MM.1S (cell line): ENCODE results near the gene CR1L.

Source experiments
- DNase-seq: peaks from one replicate; pipeline ENCODE4 v3.0.0-alpha.2; 2015
- H2AFZ ChIP-seq: fragments of 300-600 bp; sonication (generic); 2 replicates; pipeline ENCODE4 v1.6.0; 2016; ENCODE audit warnings: antibody characterized with exemption, low read length
- H3F3A ChIP-seq: fragments of 300-600 bp; sonication (generic); 2 replicates; pipeline ENCODE4 v1.6.1; 2016; ENCODE audit warnings: mild to moderate bottlenecking, antibody characterized with exemption, low read length, moderate library complexity, mixed read lengths; ENCODE audit not compliant: insufficient read depth
- H3K27ac ChIP-seq: fragments of 300-600 bp; sonication (generic); 2 replicates; pipeline ENCODE4 v1.5.1; 2016; ENCODE audit warnings: mild to moderate bottlenecking, low read length
- H3K27me3 ChIP-seq: fragments of 300-600 bp; sonication (generic); replicated peaks from 2 replicates; pipeline ENCODE4 v1.6.0; 2016; ENCODE audit warnings: low read length; ENCODE audit not compliant: insufficient read depth
- H3K36me3 ChIP-seq: fragments of 300-600 bp; sonication (generic); replicated peaks from 2 replicates; pipeline ENCODE4 v1.6.1; 2016; ENCODE audit warnings: mild to moderate bottlenecking, low read length, mixed read lengths; ENCODE audit not compliant: insufficient read depth
- H3K4me1 ChIP-seq: fragments of 300-600 bp; sonication (generic); 2 replicates; pipeline ENCODE4 v1.6.1; 2016; ENCODE audit warnings: low read length, mixed read lengths
- H3K4me2 ChIP-seq: fragments of 300-600 bp; sonication (generic); 2 replicates; pipeline ENCODE4 v1.6.0; 2016; ENCODE audit warnings: low read depth, low read length
- H3K4me3 ChIP-seq: fragments of 300-600 bp; sonication (generic); 2 replicates; pipeline ENCODE4 v1.5.1; 2016; ENCODE audit warnings: low read length, mixed read lengths
- H3K79me2 ChIP-seq: fragments of 300-600 bp; sonication (generic); 2 replicates; pipeline ENCODE4 v1.6.1; 2016; ENCODE audit warnings: mixed run types, low read length, mixed read lengths
- H3K9ac ChIP-seq: fragments of 300-600 bp; sonication (generic); 2 replicates; pipeline ENCODE4 v1.6.1; 2016; ENCODE audit warnings: low read length, mixed read lengths
- H3K9me2 ChIP-seq: fragments of 300-600 bp; sonication (generic); replicated peaks from 2 replicates; pipeline ENCODE4 v1.6.1; 2016; ENCODE audit warnings: mild to moderate bottlenecking, low read length, mixed read lengths; ENCODE audit not compliant: insufficient read depth
- H3K9me3 ChIP-seq: fragments of 300-600 bp; sonication (generic); replicated peaks from 2 replicates; pipeline ENCODE4 v1.6.1; 2016; ENCODE audit warnings: mild to moderate bottlenecking, low read length, mixed read lengths; ENCODE audit not compliant: insufficient read depth
- H4K20me1 ChIP-seq: fragments of 300-600 bp; sonication (generic); 2 replicates; pipeline ENCODE4 v1.6.1; 2016; ENCODE audit warnings: mild to moderate bottlenecking, low read length, moderate library complexity, mixed read lengths; ENCODE audit not compliant: insufficient read depth
- EZH2 ChIP-seq: fragments of 300-600 bp; sonication (generic); optimal IDR thresholded peaks from 2 replicates; pipeline ENCODE3; 2017; ENCODE audit warnings: low read depth, mild to moderate bottlenecking, antibody characterized with exemption, low read length, mixed read lengths
- EZH2phosphoT487 ChIP-seq: fragments of 300-600 bp; sonication (generic); IDR thresholded peaks from 2 replicates; pipeline ENCODE4 v1.6.1; 2018; ENCODE audit warnings: antibody characterized with exemption, low read length
- TF ChIP-seq, protein P1 (sequence below): fragments of 300-600 bp; sonication (generic); IDR thresholded peaks from 2 replicates; pipeline ENCODE4 v1.5.1; 2016; ENCODE audit warnings: antibody characterized with exemption, low read length, mixed read lengths

CR1L gene

DNA sequence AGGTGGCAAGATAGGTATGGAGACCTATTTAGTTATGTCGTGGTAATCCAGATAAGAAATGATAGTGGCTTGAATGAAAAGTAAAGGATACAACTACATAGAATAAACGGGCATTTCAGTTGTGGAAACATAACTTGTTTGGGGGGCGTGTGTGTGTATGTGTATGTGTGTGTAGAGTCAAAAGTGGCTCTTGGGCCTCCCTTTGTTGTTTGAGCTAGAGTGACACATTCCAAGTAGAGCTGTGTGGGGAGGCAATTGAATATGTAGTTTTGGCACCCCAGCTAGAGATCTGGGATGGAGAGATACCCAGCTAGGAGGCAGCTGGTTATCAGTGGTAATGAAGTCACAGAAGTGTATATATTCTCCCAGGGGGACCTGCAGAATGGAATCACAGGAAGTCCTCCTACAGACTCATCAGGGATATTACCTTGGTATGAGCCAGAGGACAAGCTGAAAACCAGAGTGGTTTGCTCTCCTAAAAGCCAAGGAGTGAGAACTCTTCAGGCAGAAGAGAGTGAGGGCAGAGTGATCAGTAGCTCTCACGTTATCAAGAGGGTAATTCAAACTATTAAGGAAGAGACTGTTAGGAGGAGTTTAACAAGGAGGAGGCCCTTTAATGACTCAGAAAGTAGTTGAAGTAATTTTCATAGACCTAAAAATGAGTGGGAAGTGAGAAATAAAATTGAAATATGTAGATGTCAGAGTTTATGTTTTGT, 5.1 kb downstream of the CR1L start:
- Histone ChIP-seq H3K27ac (no peak overlapping the region), H3K9me3 (no peaks in the 10 kb centered on the region), H3K79me2 (no peaks in the 10 kb centered on the region), H2AFZ (no peak overlapping the region), H3K27me3 (no peaks in the 10 kb centered on the region), H3F3A (no peaks in the 10 kb centered on the region), H3K4me3 (no peak overlapping the region), H4K20me1 (no peaks in the 10 kb centered on the region), H3K36me3 (no peaks in the 10 kb centered on the region), H3K4me2 (no peak overlapping the region), H3K4me1 (no peaks in the 10 kb centered on the region), H3K9me2 (no peaks in the 10 kb centered on the region), H3K9ac (no peak overlapping the region)
- no peak for TF ChIP-seq EZH2phosphoT487
- no peak for DNase-seq

DNA sequence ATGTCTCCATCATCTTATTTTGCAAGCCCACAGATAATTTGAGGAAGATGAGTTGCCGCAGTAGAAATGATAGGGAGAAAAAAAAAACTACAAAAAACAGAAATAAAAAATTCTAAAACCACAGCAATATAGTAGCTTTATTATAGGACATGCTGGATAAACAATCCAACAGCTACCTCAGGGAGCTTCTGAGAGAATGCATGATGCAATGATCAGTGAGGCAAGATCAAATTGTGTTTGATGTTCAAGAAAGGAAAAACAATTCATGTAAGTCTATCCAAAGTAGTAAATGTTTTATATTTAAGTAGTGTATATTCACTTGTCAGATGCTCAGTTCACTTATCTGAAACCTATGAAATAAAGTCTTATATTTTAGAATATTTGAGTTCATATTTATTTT, 6.7 kb downstream of the CR1L start:
- Histone ChIP-seq H2AFZ (no peak overlapping the region), H3K9me2 (no peaks in the 10 kb centered on the region)

GRCh38 chr1:207654320-207654719, 9.4 kb downstream of the CR1L start:
- Histone ChIP-seq H3F3A (no peaks in the 10 kb centered on the region), H3K9me3 (no peaks in the 10 kb centered on the region), H3K79me2 (no peaks in the 10 kb centered on the region), H3K36me3 (no peaks in the 10 kb centered on the region), H3K4me3 (no peak overlapping the region), H3K27me3 (no peaks in the 10 kb centered on the region), H3K4me2 (no peak overlapping the region), H3K9me2 (no peaks in the 10 kb centered on the region), H3K9ac (no peak overlapping the region), H2AFZ (no peak overlapping the region), H3K4me1 (no peaks in the 10 kb centered on the region), H3K27ac (no peak overlapping the region), H4K20me1 (no peaks in the 10 kb centered on the region)
- DNase-seq, result no peak
- TF ChIP-seq, protein P1, sequence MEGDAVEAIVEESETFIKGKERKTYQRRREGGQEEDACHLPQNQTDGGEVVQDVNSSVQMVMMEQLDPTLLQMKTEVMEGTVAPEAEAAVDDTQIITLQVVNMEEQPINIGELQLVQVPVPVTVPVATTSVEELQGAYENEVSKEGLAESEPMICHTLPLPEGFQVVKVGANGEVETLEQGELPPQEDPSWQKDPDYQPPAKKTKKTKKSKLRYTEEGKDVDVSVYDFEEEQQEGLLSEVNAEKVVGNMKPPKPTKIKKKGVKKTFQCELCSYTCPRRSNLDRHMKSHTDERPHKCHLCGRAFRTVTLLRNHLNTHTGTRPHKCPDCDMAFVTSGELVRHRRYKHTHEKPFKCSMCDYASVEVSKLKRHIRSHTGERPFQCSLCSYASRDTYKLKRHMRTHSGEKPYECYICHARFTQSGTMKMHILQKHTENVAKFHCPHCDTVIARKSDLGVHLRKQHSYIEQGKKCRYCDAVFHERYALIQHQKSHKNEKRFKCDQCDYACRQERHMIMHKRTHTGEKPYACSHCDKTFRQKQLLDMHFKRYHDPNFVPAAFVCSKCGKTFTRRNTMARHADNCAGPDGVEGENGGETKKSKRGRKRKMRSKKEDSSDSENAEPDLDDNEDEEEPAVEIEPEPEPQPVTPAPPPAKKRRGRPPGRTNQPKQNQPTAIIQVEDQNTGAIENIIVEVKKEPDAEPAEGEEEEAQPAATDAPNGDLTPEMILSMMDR, result peak; percentile 22
- TF ChIP-seq EZH2phosphoT487, result no peak
- no peak for TF ChIP-seq EZH2

More for the DNA sequence above, 6.7 kb downstream of the CR1L start:
- no peaks in the 10 kb centered on the region for H3K9me3 ChIP-seq
- H3K79me2 ChIP-seq, result no peaks in the 10 kb centered on the region
- H3K36me3 ChIP-seq, result no peaks in the 10 kb centered on the region
- no peaks in the 10 kb centered on the region for H4K20me1 ChIP-seq
- no peak overlapping the region for H3K4me3 ChIP-seq
- no peaks in the 10 kb centered on the region for H3F3A ChIP-seq
- H3K4me2 ChIP-seq, result no peak overlapping the region
- no peaks in the 10 kb centered on the region for H3K27me3 ChIP-seq
- no peak overlapping the region for H3K9ac ChIP-seq
- DNase-seq, result no peak
- no peak overlapping the region for H3K27ac ChIP-seq
- H3K4me1 ChIP-seq, result no peaks in the 10 kb centered on the region
- TF ChIP-seq, protein P1, result no peak
- TF ChIP-seq EZH2phosphoT487, result no peak
- no peak for TF ChIP-seq EZH2

DNA sequence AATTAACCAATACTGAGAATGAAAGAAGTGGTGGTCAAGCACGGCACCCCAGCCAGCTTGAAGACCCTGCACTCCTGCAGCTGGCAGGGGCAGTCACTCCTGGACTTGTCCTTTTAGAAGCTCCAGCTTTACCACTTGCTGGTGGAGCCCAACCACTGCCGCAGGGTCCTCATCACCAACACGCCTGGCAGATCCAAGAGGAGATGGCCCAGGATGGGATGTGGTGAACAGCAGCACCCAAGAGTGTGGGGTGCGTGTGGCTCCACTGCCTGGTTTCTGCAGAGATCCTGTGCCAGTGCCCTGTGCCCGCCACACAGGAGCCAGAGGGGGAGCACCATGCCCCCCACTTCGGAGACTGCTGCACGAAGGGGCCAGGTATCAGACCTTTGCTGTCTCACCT, 13.5 kb downstream of the CR1L start:
- Histone ChIP-seq H3K4me2 (no peak overlapping the region), H3K27me3 (no peaks in the 10 kb centered on the region), H2AFZ (no peak overlapping the region), H3K9me2 (no peaks in the 10 kb centered on the region), H3K4me1 (no peaks in the 10 kb centered on the region), H3K36me3 (no peaks in the 10 kb centered on the region), H3K79me2 (no peaks in the 10 kb centered on the region), H4K20me1 (no peaks in the 10 kb centered on the region), H3F3A (no peaks in the 10 kb centered on the region), H3K9ac (no peak overlapping the region), H3K4me3 (no peak overlapping the region), H3K9me3 (no peaks in the 10 kb centered on the region), H3K27ac (no peak overlapping the region)
- no peak for DNase-seq
- TF ChIP-seq, protein P1, result no peak
- no peak for TF ChIP-seq EZH2
- TF ChIP-seq EZH2phosphoT487, result no peak
